SK-N-SH treated with all-trans-retinoic acid at 6 μM for 48 hours (cell line): ENCODE data around the gene TXLNA.
"Not testable (repeated sequence)": the region's sequence is repeated elsewhere in the genome, so short reads cannot be mapped to it uniquely, and the experiment has no call there.

ENCODE experiments used
- ATAC-seq: fragments of 200-7000 bp; cut with Tn5 transposase; 3 replicates; pipeline ENCODE4 v1.9.1; 2020; ENCODE audit warnings: mild to moderate bottlenecking, moderate library complexity
- ARNTL ChIP-seq: fragments of 450-650 bp; formaldehyde crosslinking; IDR thresholded peaks from 2 replicates; pipeline ENCODE4 v1.5.0; 2020; ENCODE audit warnings: low read depth, mild to moderate bottlenecking, moderate library complexity, borderline replicate concordance
- BACH2 ChIP-seq: fragments of 250-450 bp; sonication (Bioruptor Pico); IDR thresholded peaks from 2 replicates; pipeline ENCODE4 v1.9.0; 2021; ENCODE audit warnings: mild to moderate bottlenecking, borderline replicate concordance
- CSDC2 ChIP-seq: fragments of 250-450 bp; sonication (Bioruptor Pico); IDR thresholded peaks from 2 replicates; pipeline ENCODE4 v1.5.0; 2020; ENCODE audit warnings: mild to moderate bottlenecking, moderate library complexity
- GLIS3 ChIP-seq: fragments of 250-450 bp; sonication (Bioruptor Pico); IDR thresholded peaks from 2 replicates; pipeline ENCODE4 v1.5.0; 2020; ENCODE audit warnings: mild to moderate bottlenecking, moderate library complexity
- ISL1 ChIP-seq: fragments of 250-450 bp; sonication (Bioruptor Pico); IDR thresholded peaks from 2 replicates; pipeline ENCODE4 v2.1.2; 2022; ENCODE audit warnings: mild to moderate bottlenecking, moderate library complexity
- OSR1 ChIP-seq: fragments of 250-450 bp; sonication (Bioruptor Pico); IDR thresholded peaks from 2 replicates; pipeline ENCODE4 v1.8.0; 2022; ENCODE audit warnings: moderate library complexity, mild to moderate bottlenecking, inconsistent platforms
- PATZ1 ChIP-seq: fragments of 250-450 bp; sonication (Bioruptor Pico); IDR thresholded peaks from 2 replicates; pipeline ENCODE4 v1.8.0; 2020; ENCODE audit warnings: mild to moderate bottlenecking, moderate library complexity, borderline replicate concordance
- POU6F1 ChIP-seq: fragments of 250-450 bp; sonication (Bioruptor Pico); IDR thresholded peaks from 2 replicates; pipeline ENCODE4 v1.8.0; 2021; ENCODE audit warnings: low read depth, mild to moderate bottlenecking, moderate library complexity, borderline replicate concordance
- PPARA ChIP-seq: fragments of 250-450 bp; sonication (Bioruptor Pico); IDR thresholded peaks from 2 replicates; pipeline ENCODE4 v1.5.0; 2020; ENCODE audit warnings: mild to moderate bottlenecking, borderline replicate concordance
- RARB ChIP-seq: fragments of 250-450 bp; sonication (Bioruptor Pico); IDR thresholded peaks from 2 replicates; pipeline ENCODE4 v1.8.0; 2021; ENCODE audit warnings: mild to moderate bottlenecking, moderate library complexity
- SNAI2 ChIP-seq: fragments of 250-450 bp; sonication (Bioruptor Pico); IDR thresholded peaks from 2 replicates; pipeline ENCODE4 v1.5.0; 2020; ENCODE audit warnings: mild to moderate bottlenecking, moderate library complexity
- TCF4 ChIP-seq: fragments of 250-450 bp; sonication (Bioruptor Pico); IDR thresholded peaks from 2 replicates; pipeline ENCODE4 v1.8.0; 2021; ENCODE audit warnings: mild to moderate bottlenecking, moderate library complexity, borderline replicate concordance
- TOX ChIP-seq: fragments of 250-450 bp; sonication (Bioruptor Pico); IDR thresholded peaks from 2 replicates; pipeline ENCODE4 v1.8.0; 2021; ENCODE audit warnings: mild to moderate bottlenecking, moderate library complexity, borderline replicate concordance
- TSHZ2 ChIP-seq: fragments of 250-450 bp; sonication (Bioruptor Pico); IDR thresholded peaks from 2 replicates; pipeline ENCODE4 v1.5.0; 2020; ENCODE audit warnings: mild to moderate bottlenecking, moderate library complexity
- ZC3H10 ChIP-seq: fragments of 250-450 bp; sonication (Bioruptor Pico); IDR thresholded peaks from 2 replicates; pipeline ENCODE4 v1.5.1; 2021; ENCODE audit warnings: mild to moderate bottlenecking, moderate library complexity
- ZFP3 ChIP-seq: fragments of 250-450 bp; sonication (Bioruptor Pico); IDR thresholded peaks from 2 replicates; pipeline ENCODE4 v1.5.0; 2020; ENCODE audit warnings: mild to moderate bottlenecking, moderate library complexity
- ZFP30 ChIP-seq: fragments of 450-650 bp; formaldehyde crosslinking; IDR thresholded peaks from 2 replicates; pipeline ENCODE4 v1.5.0; 2022; ENCODE audit warnings: mild to moderate bottlenecking, moderate library complexity
- ZNF8 ChIP-seq: fragments of 450-650 bp; formaldehyde crosslinking; IDR thresholded peaks from 2 replicates; pipeline ENCODE4 v1.5.0; 2020; ENCODE audit warnings: mild to moderate bottlenecking, moderate library complexity
- TF ChIP-seq, protein P1 (sequence below): fragments of 250-450 bp; sonication (Bioruptor Pico); IDR thresholded peaks from 2 replicates; pipeline ENCODE4 v1.5.1; 2020; ENCODE audit warnings: low read depth, mild to moderate bottlenecking, moderate library complexity

TXLNA gene

DNA sequence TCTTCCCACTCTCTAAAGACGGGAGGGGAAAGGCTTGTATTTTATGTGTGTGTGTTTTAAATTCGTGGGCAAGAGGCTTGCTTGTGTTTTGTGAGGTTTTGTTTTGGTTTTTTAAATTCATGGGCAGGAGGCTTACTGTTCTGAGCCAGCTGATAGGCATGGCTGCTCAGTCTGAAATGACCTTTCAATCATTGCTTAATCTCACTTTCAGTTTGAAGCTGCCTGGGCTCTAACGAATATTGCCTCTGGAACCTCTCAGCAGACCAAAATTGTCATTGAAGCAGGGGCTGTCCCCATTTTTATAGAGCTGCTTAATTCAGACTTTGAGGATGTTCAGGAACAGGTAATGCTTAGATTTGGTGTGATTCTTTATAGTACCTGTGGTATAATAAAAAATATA, 20.3 kb upstream of the TXLNA start:
- ATAC-seq: no peak
- TF ChIP-seq TCF4 (CRISPR knock-in tag) (no peak), ZC3H10 (no peak), ARNTL (CRISPR knock-in tag) (no peak), PPARA (CRISPR knock-in tag) (no peak), RARB (CRISPR knock-in tag) (no peak), GLIS3 (CRISPR knock-in tag) (no peak), OSR1 (CRISPR knock-in tag) (no peak)

DNA sequence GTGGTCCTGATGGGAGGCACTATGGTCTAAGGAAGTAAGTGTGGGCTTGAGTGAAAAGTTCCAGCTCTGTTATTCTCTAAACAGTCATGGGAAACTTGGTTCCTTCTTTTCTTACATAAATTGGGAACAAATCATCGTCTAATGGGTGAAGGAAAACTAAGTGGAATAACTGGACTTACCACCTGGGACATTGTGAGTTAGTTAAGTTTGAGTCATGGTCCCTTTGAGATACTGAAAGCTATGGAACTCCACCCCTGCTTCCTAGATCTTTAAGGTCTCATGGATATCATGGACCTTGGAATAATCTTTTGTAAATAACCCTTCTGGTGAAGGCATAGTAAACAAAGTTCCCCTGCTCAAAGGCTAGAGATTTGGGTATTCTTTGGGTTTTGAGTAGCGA, 16.1 kb upstream of the TXLNA start:
- ATAC-seq: no peak
- TF ChIP-seq PPARA (CRISPR knock-in tag) (no peak), OSR1 (CRISPR knock-in tag) (no peak), TOX (no peak), ZFP3 (CRISPR knock-in tag) (no peak), GLIS3 (CRISPR knock-in tag) (no peak), ISL1 (CRISPR knock-in tag) (no peak), POU6F1 (CRISPR knock-in tag) (no peak), SNAI2 (CRISPR knock-in tag) (no peak), TSHZ2 (CRISPR knock-in tag) (no peak), TCF4 (CRISPR knock-in tag) (no peak), PATZ1 (CRISPR knock-in tag) (no peak), ZFP30 (no peak), ZC3H10 (no peak)
- TF ChIP-seq, protein P1, sequence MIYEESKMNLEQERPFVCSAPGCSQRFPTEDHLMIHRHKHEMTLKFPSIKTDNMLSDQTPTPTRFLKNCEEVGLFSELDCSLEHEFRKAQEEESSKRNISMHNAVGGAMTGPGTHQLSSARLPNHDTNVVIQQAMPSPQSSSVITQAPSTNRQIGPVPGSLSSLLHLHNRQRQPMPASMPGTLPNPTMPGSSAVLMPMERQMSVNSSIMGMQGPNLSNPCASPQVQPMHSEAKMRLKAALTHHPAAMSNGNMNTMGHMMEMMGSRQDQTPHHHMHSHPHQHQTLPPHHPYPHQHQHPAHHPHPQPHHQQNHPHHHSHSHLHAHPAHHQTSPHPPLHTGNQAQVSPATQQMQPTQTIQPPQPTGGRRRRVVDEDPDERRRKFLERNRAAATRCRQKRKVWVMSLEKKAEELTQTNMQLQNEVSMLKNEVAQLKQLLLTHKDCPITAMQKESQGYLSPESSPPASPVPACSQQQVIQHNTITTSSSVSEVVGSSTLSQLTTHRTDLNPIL: no peak

GRCh38 chr1:32165633-32166032, 13.8 kb upstream of the TXLNA start:
- not testable (repeated sequence) for ATAC-seq

- no peak for ATAC-seq
- TF ChIP-seq BACH2 (CRISPR knock-in tag): no peak
- TF ChIP-seq, protein P1: no peak
- TF ChIP-seq ZNF8 (CRISPR knock-in tag): no peak
- no peak for TF ChIP-seq TOX
- TF ChIP-seq CSDC2 (CRISPR knock-in tag): no peak
- TF ChIP-seq PPARA (CRISPR knock-in tag): no peak
Observed at GRCh38 chr1:32170991-32171390, 8.5 kb upstream of the TXLNA start.
